Measurements from ENCODE around the gene FCER1G.

FCER1G gene

GRCh38 chr1:161189036-161189435, 26.1 kb upstream of the FCER1G start:
- no peak for DNase-seq

- DNase-seq, result peak; percentile 26
Observed at GRCh38 chr1:161190962-161191521, 24.1 kb upstream of the FCER1G start.

GRCh38 chr1:161191971-161192370, 23.1 kb upstream of the FCER1G start:
- DNase-seq, result no peak

- peak; percentile 87 for DNase-seq
Observed at GRCh38 chr1:161192476-161193465, 22.3 kb upstream of the FCER1G start.

GRCh38 chr1:161193561-161194235, 21.4 kb upstream of the FCER1G start:
- no peak for DNase-seq

GRCh38 chr1:161195171-161195570, 19.9 kb upstream of the FCER1G start:
- DNase-seq, result no peak

- no peak for DNase-seq
Observed at GRCh38 chr1:161196111-161196510, 19.0 kb upstream of the FCER1G start.

GRCh38 chr1:161196521-161197451, 18.3 kb upstream of the FCER1G start:
- DNase-seq, result no peak

GRCh38 chr1:161197560-161198193, 17.4 kb upstream of the FCER1G start:
- no peak for DNase-seq

GRCh38 chr1:161198194-161198896, 16.8 kb upstream of the FCER1G start:
- DNase-seq, result peak; percentile 78

- no peak for DNase-seq
Observed at GRCh38 chr1:161198897-161199431, 16.1 kb upstream of the FCER1G start, which contains the start of gene ADAMTS4. Gene ADAMTS4 (minus strand): TSS chr1:161199054. CDS start chr1:161198627, 427 bp downstream.

GRCh38 chr1:161199506-161200139, 15.5 kb upstream of the FCER1G start:
- DNase-seq, result no peak

GRCh38 chr1:161200421-161200991, 14.6 kb upstream of the FCER1G start:
- no peak for DNase-seq

- no peak for DNase-seq
Observed at GRCh38 chr1:161200992-161201835, 13.9 kb upstream of the FCER1G start.

- DNase-seq, result peak; percentile 99
Observed at GRCh38 chr1:161201836-161202712, 13.0 kb upstream of the FCER1G start, which contains the start of gene NDUFS2. Gene NDUFS2 (plus strand): TSS chr1:161202367. CDS start chr1:161202386, 19 bp downstream.

GRCh38 chr1:161206411-161207140, 8.5 kb upstream of the FCER1G start:
- no peak for DNase-seq

GRCh38 chr1:161207173-161207572, 7.9 kb upstream of the FCER1G start:
- no peak for DNase-seq

Data from RPMI8226 (cell line).